Hepatocyte (in vitro differentiated cells): ENCODE results near the gene OR8S1.

Experiments
- EZH2 ChIP-seq: fragments of 200-600 bp; sonication (generic); IDR thresholded peaks from 2 replicates; pipeline ENCODE4 v1.6.1; 2016; ENCODE audit warnings: antibody characterized with exemption, mild to moderate bottlenecking, borderline replicate concordance
- EZH2phosphoT487 ChIP-seq: fragments of 200-600 bp; sonication (generic); IDR thresholded peaks from one replicate; pipeline ENCODE4 v1.6.1; 2018; ENCODE audit warnings: antibody characterized with exemption, mild to moderate bottlenecking, low read depth, moderate library complexity; ENCODE audit not compliant: unreplicated experiment, severe bottlenecking
- TF ChIP-seq, protein P1 (sequence below): fragments of 200-600 bp; sonication (generic); IDR thresholded peaks from 2 replicates; pipeline ENCODE4 v1.5.1; 2016; ENCODE audit warnings: antibody characterized with exemption, mild to moderate bottlenecking; ENCODE audit not compliant: poor library complexity

DNA sequence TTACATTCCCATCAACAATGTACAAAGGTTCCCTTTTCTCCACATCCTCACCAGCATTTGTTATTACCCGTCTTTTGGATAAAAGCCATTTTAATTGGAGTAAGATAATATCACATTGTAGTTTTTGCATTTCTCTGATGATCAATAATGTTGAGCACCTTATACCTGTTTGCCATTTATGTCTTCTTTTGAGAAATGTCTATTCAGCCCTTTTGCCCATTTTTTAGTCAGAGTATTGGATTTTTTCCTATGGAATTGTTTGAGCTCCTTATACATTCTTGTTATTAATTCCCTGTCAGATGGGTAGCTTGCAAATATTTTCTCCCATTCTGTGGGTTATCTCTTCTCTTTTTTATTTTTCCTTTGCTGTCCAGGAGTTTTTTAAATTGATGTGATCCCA lies 10.7 kb upstream of the OR8S1 start:
- TF ChIP-seq, protein P1, sequence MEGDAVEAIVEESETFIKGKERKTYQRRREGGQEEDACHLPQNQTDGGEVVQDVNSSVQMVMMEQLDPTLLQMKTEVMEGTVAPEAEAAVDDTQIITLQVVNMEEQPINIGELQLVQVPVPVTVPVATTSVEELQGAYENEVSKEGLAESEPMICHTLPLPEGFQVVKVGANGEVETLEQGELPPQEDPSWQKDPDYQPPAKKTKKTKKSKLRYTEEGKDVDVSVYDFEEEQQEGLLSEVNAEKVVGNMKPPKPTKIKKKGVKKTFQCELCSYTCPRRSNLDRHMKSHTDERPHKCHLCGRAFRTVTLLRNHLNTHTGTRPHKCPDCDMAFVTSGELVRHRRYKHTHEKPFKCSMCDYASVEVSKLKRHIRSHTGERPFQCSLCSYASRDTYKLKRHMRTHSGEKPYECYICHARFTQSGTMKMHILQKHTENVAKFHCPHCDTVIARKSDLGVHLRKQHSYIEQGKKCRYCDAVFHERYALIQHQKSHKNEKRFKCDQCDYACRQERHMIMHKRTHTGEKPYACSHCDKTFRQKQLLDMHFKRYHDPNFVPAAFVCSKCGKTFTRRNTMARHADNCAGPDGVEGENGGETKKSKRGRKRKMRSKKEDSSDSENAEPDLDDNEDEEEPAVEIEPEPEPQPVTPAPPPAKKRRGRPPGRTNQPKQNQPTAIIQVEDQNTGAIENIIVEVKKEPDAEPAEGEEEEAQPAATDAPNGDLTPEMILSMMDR = no peak
- TF ChIP-seq EZH2 = no peak
- TF ChIP-seq EZH2phosphoT487 = no peak
